Cardiac muscle cell (in vitro differentiated cells and primary cell): ENCODE data around the gene TALDO1. TPM values are rescaled to one million over a fixed set of nuclear protein-coding genes. Genes with fewer than 3 reads are reported as not detected.

Experiments
- DNase-seq, 2 donors: peaks; one replicate each; pipeline versions ENCODE4 v3.0.0 to v3.0.0-alpha.2; 2010 to 2017; ENCODE audit warnings: low read depth in 1 of 2, low spot score in 1 of 2
- H3K27ac ChIP-seq: fragments of 200-600 bp; sonication (generic); 2 replicates; pipeline ENCODE4 v1.5.1; 2016
- H3K27me3 ChIP-seq: fragments of 200-600 bp; sonication (generic); 2 replicates; pipeline ENCODE4 v1.6.0; 2016; ENCODE audit warnings: control low read depth
- H3K36me3 ChIP-seq: fragments of 200-600 bp; sonication (generic); 2 replicates; pipeline ENCODE4 v1.5.1; 2016; ENCODE audit warnings: control low read depth
- H3K4me1 ChIP-seq: fragments of 200-600 bp; sonication (generic); 2 replicates; pipeline ENCODE4 v1.8.1; 2017; ENCODE audit warnings: low read depth, mild to moderate bottlenecking, mixed run types
- H3K4me3 ChIP-seq: fragments of 200-600 bp; sonication (generic); 2 replicates; pipeline ENCODE4 v1.5.1; 2016; ENCODE audit warnings: mild to moderate bottlenecking
- H3K9me3 ChIP-seq: fragments of 200-600 bp; sonication (generic); 2 replicates; pipeline ENCODE4 v1.5.1; 2017; ENCODE audit warnings: low read depth, mild to moderate bottlenecking, control low read depth
- CTCF ChIP-seq: IDR thresholded peaks from 2 replicates; pipeline ENCODE4 v1.5.1; 2012; ENCODE audit warnings: low read depth, mild to moderate bottlenecking, low read length
- polyA plus RNA-seq: library from polyadenylated mRNA; unstranded; fragments of >200 nt; fragmentation: Nextera tagmentation; extraction: Ambion mirVana; gene quantifications from 2 replicates; pipeline ENCODE4 v1.2.1, GENCODE V29; 2016
- total RNA-seq: library from RNA; depleted of rRNA; stranded (reverse); fragments of >200 nt; gene quantifications from 2 replicates; pipeline ENCODE4 v1.2.3, GENCODE V29; 2016

TALDO1 gene
- total and polyA plus RNA-seq, 2 experiments from 2014 or later: 144 to 174 TPM

GRCh38 chr11:701741-702461 is 45.4 kb upstream of the TALDO1 start:
- H3K4me1 ChIP-seq: peaks cover 5% of the 10 kb centered on the region
- H3K27me3 ChIP-seq: peaks cover 16% of the 10 kb centered on the region
- no peaks in the 10 kb centered on the region for H3K9me3 ChIP-seq
- H3K36me3 ChIP-seq: no peaks in the 10 kb centered on the region
- TF ChIP-seq CTCF: no peak
- no peak overlapping the region for H3K27ac ChIP-seq
- H3K4me3 ChIP-seq: no peak overlapping the region
- no peak for DNase-seq

- Histone ChIP-seq H3K36me3 (no peaks in the 10 kb centered on the region), H3K27me3 (peaks cover 16% of the 10 kb centered on the region), H3K27ac (no peak overlapping the region), H3K9me3 (no peaks in the 10 kb centered on the region), H3K4me1 (peaks cover 13% of the 10 kb centered on the region), H3K4me3 (no peak overlapping the region)
- TF ChIP-seq CTCF: no peak
- DNase-seq: no peak
Observed at GRCh38 chr11:702462-703461, 44.5 kb upstream of the TALDO1 start.

GRCh38 chr11:703506-703905 is 43.8 kb upstream of the TALDO1 start:
- TF ChIP-seq CTCF: no peak
- H3K4me3 ChIP-seq: no peak overlapping the region
- H3K36me3 ChIP-seq: no peaks in the 10 kb centered on the region
- peaks cover 13% of the 10 kb centered on the region for H3K4me1 ChIP-seq
- H3K27ac ChIP-seq: no peak overlapping the region
- H3K27me3 ChIP-seq: peaks cover 16% of the 10 kb centered on the region
- DNase-seq: no peak
- no peaks in the 10 kb centered on the region for H3K9me3 ChIP-seq

- no peak for DNase-seq
- no peak for TF ChIP-seq CTCF
- H3K36me3 ChIP-seq: no peaks in the 10 kb centered on the region
Observed at GRCh38 chr11:704228-704674, 43.0 kb upstream of the TALDO1 start.

DNA sequence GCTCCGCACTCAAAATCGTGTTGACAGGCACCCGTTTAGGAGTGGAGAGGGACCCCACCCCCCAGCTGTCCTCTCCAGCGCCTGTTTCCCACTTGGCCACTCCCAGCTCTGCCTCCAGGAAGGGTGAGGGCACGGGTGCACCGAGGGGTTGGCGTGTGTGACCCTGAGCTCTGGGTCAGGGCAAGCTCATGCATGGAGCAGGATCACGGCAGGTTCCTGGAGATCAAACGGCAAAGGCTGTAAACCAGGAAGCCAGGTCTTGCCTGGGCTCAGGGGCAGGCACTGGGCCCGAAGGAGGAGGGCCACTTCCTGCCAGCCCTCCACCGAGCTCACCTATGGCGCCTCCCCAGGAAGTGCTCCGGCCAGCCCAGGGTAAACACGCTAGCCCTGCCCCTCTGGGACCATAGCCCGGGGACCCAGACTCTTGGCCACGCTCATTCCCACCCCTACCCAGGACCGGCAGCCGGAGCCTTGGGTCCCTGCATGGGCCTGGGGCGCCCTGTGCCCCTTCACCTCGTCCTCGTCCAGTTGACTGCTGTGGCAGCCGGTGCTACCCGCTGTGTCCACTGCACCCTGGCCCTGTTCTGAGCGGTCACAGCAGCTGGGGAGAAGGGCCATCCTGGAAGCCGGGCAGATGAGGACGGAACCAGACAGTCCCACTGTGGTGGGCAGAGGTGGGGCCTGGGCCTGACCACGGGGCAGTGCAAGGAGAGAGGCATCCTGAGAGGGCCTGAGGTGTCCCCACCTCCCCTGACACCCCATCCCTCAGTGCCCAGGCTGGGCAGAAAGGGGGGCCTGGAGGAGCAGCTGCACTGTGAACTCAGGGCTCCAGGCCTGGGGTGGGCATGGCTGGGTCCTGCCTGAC is 42.3 kb upstream of the TALDO1 start:
- no peak for TF ChIP-seq CTCF
- H3K36me3 ChIP-seq: no peaks in the 10 kb centered on the region
- no peak overlapping the region for H3K4me3 ChIP-seq
- DNase-seq: no peak
- H3K27me3 ChIP-seq: peaks cover 16% of the 10 kb centered on the region
- no peak overlapping the region for H3K27ac ChIP-seq
- no peaks in the 10 kb centered on the region for H3K9me3 ChIP-seq
- peaks cover 13% of the 10 kb centered on the region for H3K4me1 ChIP-seq

More at GRCh38 chr11:704228-704674, 43.0 kb upstream of the TALDO1 start:
- Histone ChIP-seq H3K27ac (no peak overlapping the region), H3K4me3 (no peak overlapping the region), H3K9me3 (no peaks in the 10 kb centered on the region), H3K4me1 (peaks cover 13% of the 10 kb centered on the region), H3K27me3 (peaks cover 16% of the 10 kb centered on the region)
